ENCODE results near the gene DYNC1I1.
A peak's percentile ranks its signal among the peaks of the same experiment; 100 is the strongest.

Gene DYNC1I1

GRCh38 chr7:95893484-95893883 is 121.1 kb downstream of the DYNC1I1 start:
- no peak for DNase-seq (ENCODE audit: low read depth)
- H3K27me3 ChIP-seq (replicated peaks; ENCODE audit: control insufficient read depth, insufficient read depth, low read length) = no peaks in the 10 kb centered on the region
- H3K9ac ChIP-seq (ENCODE audit: low read length) = no peak overlapping the region
- no peak overlapping the region for H3K4me3 ChIP-seq (ENCODE audit: low read length)
- no peaks in the 10 kb centered on the region for H3K36me3 ChIP-seq (ENCODE audit: control insufficient read depth, insufficient read depth, low read length, severe bottlenecking)
- H3K4me1 ChIP-seq (ENCODE audit: control insufficient read depth, insufficient read depth, low read length) = no peaks in the 10 kb centered on the region
- H3K9me3 ChIP-seq (ENCODE audit: control insufficient read depth, low read length) = no peaks in the 10 kb centered on the region

DNA sequence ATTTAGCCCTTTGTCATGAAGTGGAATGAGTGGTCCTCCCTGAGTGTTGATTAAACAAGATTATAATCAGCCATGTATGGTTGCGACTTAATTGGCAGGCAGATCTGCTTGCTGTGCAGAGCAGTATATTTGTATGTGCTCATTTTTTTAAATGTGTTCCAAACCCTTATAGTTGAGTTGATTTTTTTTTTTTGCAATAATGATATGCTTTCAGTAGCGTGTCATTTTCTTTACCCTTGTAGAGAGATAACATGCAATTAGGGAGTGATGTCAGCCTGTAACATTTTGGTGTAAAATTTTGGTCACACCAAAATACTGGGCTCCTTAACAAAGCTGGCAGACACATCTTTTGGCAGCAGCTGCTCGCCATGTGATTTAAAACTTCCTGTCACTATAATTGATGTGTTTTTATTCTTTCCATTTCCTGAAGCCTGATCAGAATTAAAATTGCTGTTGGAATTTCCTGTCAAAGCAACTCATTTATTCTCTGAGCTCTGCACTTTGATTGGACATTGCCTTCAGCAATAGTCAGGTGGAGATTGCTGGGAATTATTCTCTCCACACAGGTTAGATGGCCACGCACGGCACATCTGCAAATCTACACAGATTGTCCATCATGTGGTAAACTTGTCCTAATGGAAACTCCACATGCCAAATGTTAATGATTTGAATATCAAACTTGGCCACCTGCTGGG is 125.3 kb downstream of the DYNC1I1 start:
- Histone ChIP-seq H3K4me1 (ENCODE audit: control insufficient read depth, insufficient read depth, low read length) (peaks cover 11% of the 10 kb centered on the region), H3K4me3 (ENCODE audit: low read length) (no peak overlapping the region), H3K27me3 (replicated peaks; ENCODE audit: control insufficient read depth, insufficient read depth, low read length) (no peaks in the 10 kb centered on the region), H3K9ac (ENCODE audit: low read length) (no peak overlapping the region), H3K9me3 (ENCODE audit: control insufficient read depth, low read length) (no peaks in the 10 kb centered on the region), H3K36me3 (ENCODE audit: control insufficient read depth, insufficient read depth, low read length, severe bottlenecking) (no peaks in the 10 kb centered on the region)
- no peak for DNase-seq (ENCODE audit: low read depth)

GRCh38 chr7:95899919-95900513 is 127.7 kb downstream of the DYNC1I1 start:
- H3K4me3 ChIP-seq (ENCODE audit: low read length) = no peak overlapping the region
- no peaks in the 10 kb centered on the region for H3K36me3 ChIP-seq (ENCODE audit: control insufficient read depth, insufficient read depth, low read length, severe bottlenecking)
- no peak overlapping the region for H3K9ac ChIP-seq (ENCODE audit: low read length)
- peaks cover 11% of the 10 kb centered on the region for H3K4me1 ChIP-seq (ENCODE audit: control insufficient read depth, insufficient read depth, low read length)
- no peaks in the 10 kb centered on the region for H3K9me3 ChIP-seq (ENCODE audit: control insufficient read depth, low read length)
- H3K27me3 ChIP-seq (replicated peaks; ENCODE audit: control insufficient read depth, insufficient read depth, low read length) = no peaks in the 10 kb centered on the region
- no peak for DNase-seq (ENCODE audit: low read depth)

DNA sequence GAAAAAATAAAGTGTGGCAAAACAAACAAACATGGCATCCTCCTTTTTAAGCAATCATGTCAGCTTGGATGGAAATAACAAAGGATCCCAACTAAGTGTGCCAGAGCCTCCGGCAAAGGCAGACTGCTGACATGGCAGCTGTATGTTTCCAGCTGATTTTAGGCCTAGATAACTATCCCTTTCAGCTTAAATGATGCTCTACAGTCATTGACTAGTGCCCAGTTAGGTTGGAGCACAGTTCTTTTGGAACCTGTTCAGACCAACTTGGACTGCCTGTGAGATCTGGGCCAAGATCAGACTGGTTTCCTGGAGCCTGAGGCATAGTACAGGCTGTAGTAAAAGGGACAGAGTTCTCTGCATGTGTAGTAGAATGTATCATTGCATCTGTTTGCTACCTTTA is 128.7 kb downstream of the DYNC1I1 start:
- Histone ChIP-seq H3K4me3 (ENCODE audit: low read length) (no peak overlapping the region), H3K27me3 (replicated peaks; ENCODE audit: control insufficient read depth, insufficient read depth, low read length) (no peaks in the 10 kb centered on the region), H3K9me3 (ENCODE audit: control insufficient read depth, low read length) (no peaks in the 10 kb centered on the region), H3K36me3 (ENCODE audit: control insufficient read depth, insufficient read depth, low read length, severe bottlenecking) (no peaks in the 10 kb centered on the region), H3K4me1 (ENCODE audit: control insufficient read depth, insufficient read depth, low read length) (peaks cover 11% of the 10 kb centered on the region), H3K9ac (ENCODE audit: low read length) (no peak overlapping the region)
- no peak for DNase-seq (ENCODE audit: low read depth)

GRCh38 chr7:95904099-95904498 is 131.7 kb downstream of the DYNC1I1 start:
- H3K36me3 ChIP-seq (ENCODE audit: control insufficient read depth, insufficient read depth, low read length, severe bottlenecking) = no peaks in the 10 kb centered on the region
- H3K9ac ChIP-seq (ENCODE audit: low read length) = no peak overlapping the region
- H3K9me3 ChIP-seq (ENCODE audit: control insufficient read depth, low read length) = no peaks in the 10 kb centered on the region
- H3K4me3 ChIP-seq (ENCODE audit: low read length) = no peak overlapping the region
- peaks cover 11% of the 10 kb centered on the region for H3K4me1 ChIP-seq (ENCODE audit: control insufficient read depth, insufficient read depth, low read length)
- DNase-seq (ENCODE audit: low read depth) = no peak
- no peaks in the 10 kb centered on the region for H3K27me3 ChIP-seq (replicated peaks; ENCODE audit: control insufficient read depth, insufficient read depth, low read length)

- Histone ChIP-seq H3K4me3 (ENCODE audit: low read length) (no peak overlapping the region), H3K4me1 (ENCODE audit: control insufficient read depth, insufficient read depth, low read length) (peaks cover 5% of the 10 kb centered on the region), H3K36me3 (ENCODE audit: control insufficient read depth, insufficient read depth, low read length, severe bottlenecking) (no peaks in the 10 kb centered on the region), H3K27me3 (replicated peaks; ENCODE audit: control insufficient read depth, insufficient read depth, low read length) (no peaks in the 10 kb centered on the region), H3K9me3 (ENCODE audit: control insufficient read depth, low read length) (no peaks in the 10 kb centered on the region), H3K9ac (ENCODE audit: low read length) (no peak overlapping the region)
- DNase-seq (ENCODE audit: low read depth) = peak; percentile 10
Observed at GRCh38 chr7:95905167-95905566, 132.8 kb downstream of the DYNC1I1 start.

GRCh38 chr7:95906851-95907250 is 134.5 kb downstream of the DYNC1I1 start:
- no peaks in the 10 kb centered on the region for H3K36me3 ChIP-seq (ENCODE audit: control insufficient read depth, insufficient read depth, low read length, severe bottlenecking)
- H3K4me1 ChIP-seq (ENCODE audit: control insufficient read depth, insufficient read depth, low read length) = no peaks in the 10 kb centered on the region
- no peaks in the 10 kb centered on the region for H3K9me3 ChIP-seq (ENCODE audit: control insufficient read depth, low read length)
- H3K27me3 ChIP-seq (replicated peaks; ENCODE audit: control insufficient read depth, insufficient read depth, low read length) = no peaks in the 10 kb centered on the region
- no peak for DNase-seq (ENCODE audit: low read depth)
- H3K9ac ChIP-seq (ENCODE audit: low read length) = no peak overlapping the region
- H3K4me3 ChIP-seq (ENCODE audit: low read length) = no peak overlapping the region

DNA sequence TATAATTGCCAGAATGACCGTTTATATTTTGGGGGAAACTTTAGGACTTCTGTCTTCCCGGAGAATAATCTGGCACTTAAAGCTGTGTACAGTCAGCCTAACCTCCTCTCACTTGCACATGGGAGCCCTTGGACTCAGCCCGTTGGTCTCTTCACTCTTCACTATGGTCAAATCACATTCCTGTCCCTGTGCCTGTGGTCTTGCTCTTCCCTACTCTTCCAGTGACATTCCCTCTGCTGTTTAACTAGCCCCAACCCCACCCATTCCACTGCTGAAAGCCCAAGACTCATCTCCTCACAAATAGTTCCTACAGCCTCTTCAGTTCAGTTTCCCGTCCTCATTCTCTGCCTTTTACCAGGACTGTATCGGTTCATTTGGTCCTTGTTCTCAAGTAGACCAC is 135.0 kb downstream of the DYNC1I1 start:
- DNase-seq (ENCODE audit: low read depth) = no peak
- Histone ChIP-seq H3K4me1 (ENCODE audit: control insufficient read depth, insufficient read depth, low read length) (no peaks in the 10 kb centered on the region), H3K27me3 (replicated peaks; ENCODE audit: control insufficient read depth, insufficient read depth, low read length) (no peaks in the 10 kb centered on the region), H3K9ac (ENCODE audit: low read length) (no peak overlapping the region), H3K9me3 (ENCODE audit: control insufficient read depth, low read length) (no peaks in the 10 kb centered on the region), H3K4me3 (ENCODE audit: low read length) (no peak overlapping the region), H3K36me3 (ENCODE audit: control insufficient read depth, insufficient read depth, low read length, severe bottlenecking) (no peaks in the 10 kb centered on the region)

GRCh38 chr7:95908499-95908898 is 136.1 kb downstream of the DYNC1I1 start:
- Histone ChIP-seq H3K4me3 (ENCODE audit: low read length) (no peak overlapping the region), H3K4me1 (ENCODE audit: control insufficient read depth, insufficient read depth, low read length) (no peaks in the 10 kb centered on the region), H3K36me3 (ENCODE audit: control insufficient read depth, insufficient read depth, low read length, severe bottlenecking) (no peaks in the 10 kb centered on the region), H3K9me3 (ENCODE audit: control insufficient read depth, low read length) (no peaks in the 10 kb centered on the region), H3K27me3 (replicated peaks; ENCODE audit: control insufficient read depth, insufficient read depth, low read length) (no peaks in the 10 kb centered on the region), H3K9ac (ENCODE audit: low read length) (no peak overlapping the region)
- no peak for DNase-seq (ENCODE audit: low read depth)

DNA sequence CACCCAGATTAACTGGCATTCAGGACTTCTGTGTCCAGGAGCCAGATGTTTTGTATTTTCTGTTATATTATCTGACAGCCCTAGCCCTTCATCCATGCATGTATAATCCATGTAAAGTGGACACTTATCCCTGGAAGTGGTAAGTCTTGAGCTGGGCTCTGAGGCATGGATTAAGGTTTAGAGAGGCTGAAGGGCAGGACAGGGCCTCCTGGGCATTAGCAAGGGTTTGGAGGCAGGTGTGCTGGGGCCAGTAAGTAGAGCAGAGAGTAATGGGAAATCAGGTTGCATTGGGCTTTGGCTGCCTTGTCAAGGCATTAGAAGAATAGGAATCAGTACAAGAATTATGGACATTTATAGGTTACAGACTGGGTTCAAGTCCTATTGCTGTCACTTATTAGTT is 138.0 kb downstream of the DYNC1I1 start:
- H3K9me3 ChIP-seq (ENCODE audit: control insufficient read depth, low read length) = no peaks in the 10 kb centered on the region
- H3K27me3 ChIP-seq (replicated peaks; ENCODE audit: control insufficient read depth, insufficient read depth, low read length) = no peaks in the 10 kb centered on the region
- H3K4me3 ChIP-seq (ENCODE audit: low read length) = no peak overlapping the region
- H3K4me1 ChIP-seq (ENCODE audit: control insufficient read depth, insufficient read depth, low read length) = no peaks in the 10 kb centered on the region
- no peak for DNase-seq (ENCODE audit: low read depth)
- no peaks in the 10 kb centered on the region for H3K36me3 ChIP-seq (ENCODE audit: control insufficient read depth, insufficient read depth, low read length, severe bottlenecking)
- no peak overlapping the region for H3K9ac ChIP-seq (ENCODE audit: low read length)

DNA sequence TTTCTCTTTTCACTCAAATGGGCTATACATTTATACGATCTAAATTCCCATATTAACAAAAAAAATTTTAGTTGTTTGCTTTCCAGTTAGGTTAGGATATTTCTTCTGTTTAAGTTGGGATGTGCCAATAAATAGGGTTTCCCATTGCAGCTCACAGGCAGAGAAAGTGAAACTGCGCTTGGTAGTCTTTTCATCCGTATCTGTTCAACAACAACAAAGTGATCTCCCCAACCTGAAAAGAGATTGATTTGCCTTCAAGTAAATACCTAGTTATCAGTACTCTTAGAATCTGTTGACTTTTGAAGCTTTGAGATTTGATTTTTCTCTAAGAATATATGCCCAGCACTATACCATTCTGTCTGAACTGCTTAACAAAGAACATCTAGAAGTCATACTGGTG is 143.4 kb downstream of the DYNC1I1 start:
- Histone ChIP-seq H3K4me3 (ENCODE audit: low read length) (no peak overlapping the region), H3K4me1 (ENCODE audit: control insufficient read depth, insufficient read depth, low read length) (no peaks in the 10 kb centered on the region), H3K27me3 (replicated peaks; ENCODE audit: control insufficient read depth, insufficient read depth, low read length) (no peaks in the 10 kb centered on the region), H3K9ac (ENCODE audit: low read length) (no peak overlapping the region), H3K9me3 (ENCODE audit: control insufficient read depth, low read length) (no peaks in the 10 kb centered on the region), H3K36me3 (ENCODE audit: control insufficient read depth, insufficient read depth, low read length, severe bottlenecking) (no peaks in the 10 kb centered on the region)
- peak; percentile 21 for DNase-seq (ENCODE audit: low read depth)
